HepG2 (cell line): Measurements from ENCODE around the gene GPC3. TPM values are rescaled to one million over a fixed set of nuclear protein-coding genes. Genes with fewer than 3 reads are reported as not detected.

Experiments used
- ATAC-seq: fragments of 200-7000 bp; cut with Tn5 transposase; 3 replicates; pipeline ENCODE4 v1.9.1; 2020; ENCODE audit warnings: mild to moderate bottlenecking, moderate library complexity
- BruUV-seq: library from RNA; stranded (reverse); fragments of 400-500 nt; replicated peaks from 2 replicates; lab custom pipeline; 2021; lab: Mats Ljungman, UMichigan
- CTCF ChIA-PET: fragments of 300-600 bp; formaldehyde crosslinking; extraction: SDS; loops from one replicate; lab custom pipeline; 2021; ENCODE audit warnings: low total read pairs, inconsistent platforms, low intra/inter-chr PET ratio; lab: Yijun Ruan, JAX
- POLR2A ChIA-PET: fragments of 350-600 bp; sonication (Branson Sonifier 250); formaldehyde crosslinking; loops from one replicate; lab custom pipeline; 2020; ENCODE audit warnings: antibody characterized with exemption, inconsistent platforms; lab: Yijun Ruan, JAX
- DNase-seq: peaks from one replicate; pipeline ENCODE4 v3.0.0-alpha.2; 2015; ENCODE audit warnings: low spot score
- FAIRE-seq: peaks from 3 replicates; lab custom pipeline; 2011; peaks lifted over from hg19 to GRCh38; lab: Jason Lieb, UNC
- H2AFZ ChIP-seq: one replicate; pipeline ENCODE4 v1.6.1; 2011; ENCODE audit warnings: low read length, inconsistent platforms
- H3K27ac ChIP-seq: fragments of 300-600 bp; 3 replicates; pipeline ENCODE4 v1.8.0; 2011; ENCODE audit warnings: mixed run types, mild to moderate bottlenecking, mixed read lengths, low read length, inconsistent platforms; ENCODE audit not compliant: insufficient read depth; ENCODE audit errors: extremely low read length
- H3K27me3 ChIP-seq, 2 experiments: fragments of 200-600 bp in 1 of 2; 2 replicates in 1 of 2; 3 replicates in 1 of 2; pipeline versions ENCODE4 v1.6.0 to v1.8.0; 2011; ENCODE audit warnings: low read length in 2 of 2, mild to moderate bottlenecking in 2 of 2, moderate library complexity in 2 of 2, inconsistent platforms in 1 of 2; ENCODE audit not compliant: insufficient read depth in 2 of 2, control insufficient read depth in 1 of 2
- H3K36me3 ChIP-seq, 2 experiments: fragments of 200-600 bp in 1 of 2; replicated peaks in 1 of 2; 2 replicates in 1 of 2; 3 replicates in 1 of 2; pipeline versions ENCODE4 v1.5.1 to v1.8.0; 2011; ENCODE audit warnings: low read length in 2 of 2, inconsistent platforms in 1 of 2; ENCODE audit not compliant: insufficient read depth in 2 of 2, control insufficient read depth in 1 of 2
- H3K4me1 ChIP-seq: 2 replicates; pipeline ENCODE4 v1.5.1; 2012; ENCODE audit warnings: low read length, inconsistent platforms; ENCODE audit not compliant: insufficient read depth
- H3K4me2 ChIP-seq: 2 replicates; pipeline ENCODE4 v1.6.0; 2011; ENCODE audit warnings: low read depth, low read length, inconsistent platforms
- H3K4me3 ChIP-seq, 3 experiments: fragments of 200-600 bp in 1 of 3; sonication (generic), shearing (Covaris generic) in 1 of 3; replicated peaks in 1 of 3; 2 replicates each; pipeline ENCODE4 v1.5.1; 2011 to 2016; ENCODE audit warnings: low read length in 3 of 3, inconsistent platforms in 2 of 3, low read depth in 2 of 3, mild to moderate bottlenecking in 2 of 3, control low read depth in 1 of 3, mixed read lengths in 1 of 3; ENCODE audit not compliant: insufficient read depth in 1 of 3
- H3K79me2 ChIP-seq: one replicate; pipeline ENCODE4 v1.6.1; 2011; ENCODE audit warnings: low read length, inconsistent platforms; ENCODE audit not compliant: insufficient read depth
- H3K9ac ChIP-seq: 2 replicates; pipeline ENCODE4 v1.6.0; 2011; ENCODE audit warnings: mild to moderate bottlenecking, low read depth, low read length, inconsistent platforms; ENCODE audit not compliant: insufficient read depth
- H3K9me3 ChIP-seq: 2 replicates; pipeline ENCODE4 v1.5.1; 2012; ENCODE audit warnings: mild to moderate bottlenecking, low read length
- H4K20me1 ChIP-seq: 2 replicates; pipeline ENCODE4 v1.6.0; 2011; ENCODE audit warnings: inconsistent platforms, mild to moderate bottlenecking, low read length, moderate library complexity; ENCODE audit not compliant: insufficient read depth
- CREB1 ChIP-seq, 2 experiments: fragments of 450-650 bp in 1 of 2; IDR thresholded peaks; 2 replicates each; pipeline ENCODE4 v1.6.1; 2016 to 2017; ENCODE audit warnings: control low read depth in 1 of 2, mild to moderate bottlenecking in 1 of 2, missing compliant biosample characterization in 1 of 2, missing genetic modification characterization in 1 of 2
- EP300 ChIP-seq, 3 experiments: sonication (generic) in 1 of 3; formaldehyde crosslinking in 1 of 3; IDR thresholded peaks; 2 replicates each; pipeline versions ENCODE4 v1.5.1 to v1.6.1; 2011 to 2020; ENCODE audit warnings: low read depth in 2 of 3, low read length in 2 of 3, borderline replicate concordance in 1 of 3, improper control_type of control experiment in 1 of 3, mild to moderate bottlenecking in 1 of 3, missing genetic modification reagents in 1 of 3, moderate library complexity in 1 of 3
- MED1 ChIP-seq: sonication (generic); formaldehyde crosslinking; IDR thresholded peaks from 2 replicates; pipeline ENCODE4 v1.4.0; 2020; ENCODE audit warnings: missing genetic modification reagents
- POLR2G ChIP-seq: fragments of 200-400 bp; formaldehyde crosslinking; IDR thresholded peaks from 2 replicates; pipeline ENCODE4 v1.6.1; 2018; ENCODE audit warnings: mild to moderate bottlenecking, low read depth, low read length, moderate library complexity
- RBM22 ChIP-seq: fragments of 200-400 bp; formaldehyde crosslinking; optimal IDR thresholded peaks from 2 replicates; pipeline ENCODE3; 2017; ENCODE audit warnings: mild to moderate bottlenecking, low read length, moderate library complexity
- ZBTB7B ChIP-seq: sonication (generic); formaldehyde crosslinking; IDR thresholded peaks from 2 replicates; pipeline ENCODE4 v1.4.0; 2020; ENCODE audit warnings: missing genetic modification reagents
- WGBS: methylation state at CpG from one replicate; pipeline ENCODE4 v1.1.6; 2017; ENCODE audit warnings: low lambda C conversion rate; 5-methylcytosine and 5-hydroxymethylcytosine counted together
- in situ Hi-C: cut with HindIII; loops from 2 replicates; pipeline ENCODE4 v1.10.0; 2017; ENCODE audit warnings: low pct_unique_long_range_greater_than_20kb; ENCODE audit not compliant: extremely low pct_ligation_motif_present
- intact Hi-C: fragments of 100-400 bp; cut with micrococcal nuclease; formaldehyde crosslinking; loops from one replicate; pipeline ENCODE4 v1.10.0; 2022; ENCODE audit not compliant: unreplicated experiment
- polyA plus RNA-seq, 8 experiments: library from polyadenylated mRNA; depleted of rRNA in 3 of 8; stranded (reverse) in 7 of 8; unstranded in 1 of 8; fragments of >200 nt; fragmentation: Illumina TruSeq in 4 of 8; extraction: Trizol in 4 of 8; gene quantifications; 2 replicates each; pipeline versions ENCODE4 v1.2.1 to v1.2.3, GENCODE V29; 2011 to 2016; ENCODE audit warnings: low read depth in 4 of 8, missing spikeins in 1 of 8, mixed read lengths in 1 of 8; ENCODE audit not compliant: insufficient read depth in 1 of 8
- total RNA-seq, 5 experiments: library from RNA; depleted of rRNA; stranded (reverse); fragments of >200 nt; fragmentation: Illumina TruSeq; extraction: Trizol; gene quantifications; 2 replicates each; pipeline ENCODE4 v1.2.3, GENCODE V29; 2016; ENCODE audit warnings: low read depth in 1 of 5
- TF ChIP-seq, protein P1 (sequence below): sonication (generic); formaldehyde crosslinking; IDR thresholded peaks from 2 replicates; pipeline ENCODE4 v1.5.1; 2020; ENCODE audit warnings: mild to moderate bottlenecking, missing genetic modification reagents, borderline replicate concordance
- TF ChIP-seq, protein P2 (sequence below): sonication (generic); formaldehyde crosslinking; IDR thresholded peaks from 2 replicates; pipeline ENCODE4 v1.4.0; 2020; ENCODE audit warnings: missing genetic modification reagents

GPC3 gene
- total and polyA plus RNA-seq, 2 of the 13 experiments (the other 11 are each of a cell fraction or from before 2014, with no cell fraction given) = 1,799 to 3,263 TPM

- TF ChIP-seq, protein P1, sequence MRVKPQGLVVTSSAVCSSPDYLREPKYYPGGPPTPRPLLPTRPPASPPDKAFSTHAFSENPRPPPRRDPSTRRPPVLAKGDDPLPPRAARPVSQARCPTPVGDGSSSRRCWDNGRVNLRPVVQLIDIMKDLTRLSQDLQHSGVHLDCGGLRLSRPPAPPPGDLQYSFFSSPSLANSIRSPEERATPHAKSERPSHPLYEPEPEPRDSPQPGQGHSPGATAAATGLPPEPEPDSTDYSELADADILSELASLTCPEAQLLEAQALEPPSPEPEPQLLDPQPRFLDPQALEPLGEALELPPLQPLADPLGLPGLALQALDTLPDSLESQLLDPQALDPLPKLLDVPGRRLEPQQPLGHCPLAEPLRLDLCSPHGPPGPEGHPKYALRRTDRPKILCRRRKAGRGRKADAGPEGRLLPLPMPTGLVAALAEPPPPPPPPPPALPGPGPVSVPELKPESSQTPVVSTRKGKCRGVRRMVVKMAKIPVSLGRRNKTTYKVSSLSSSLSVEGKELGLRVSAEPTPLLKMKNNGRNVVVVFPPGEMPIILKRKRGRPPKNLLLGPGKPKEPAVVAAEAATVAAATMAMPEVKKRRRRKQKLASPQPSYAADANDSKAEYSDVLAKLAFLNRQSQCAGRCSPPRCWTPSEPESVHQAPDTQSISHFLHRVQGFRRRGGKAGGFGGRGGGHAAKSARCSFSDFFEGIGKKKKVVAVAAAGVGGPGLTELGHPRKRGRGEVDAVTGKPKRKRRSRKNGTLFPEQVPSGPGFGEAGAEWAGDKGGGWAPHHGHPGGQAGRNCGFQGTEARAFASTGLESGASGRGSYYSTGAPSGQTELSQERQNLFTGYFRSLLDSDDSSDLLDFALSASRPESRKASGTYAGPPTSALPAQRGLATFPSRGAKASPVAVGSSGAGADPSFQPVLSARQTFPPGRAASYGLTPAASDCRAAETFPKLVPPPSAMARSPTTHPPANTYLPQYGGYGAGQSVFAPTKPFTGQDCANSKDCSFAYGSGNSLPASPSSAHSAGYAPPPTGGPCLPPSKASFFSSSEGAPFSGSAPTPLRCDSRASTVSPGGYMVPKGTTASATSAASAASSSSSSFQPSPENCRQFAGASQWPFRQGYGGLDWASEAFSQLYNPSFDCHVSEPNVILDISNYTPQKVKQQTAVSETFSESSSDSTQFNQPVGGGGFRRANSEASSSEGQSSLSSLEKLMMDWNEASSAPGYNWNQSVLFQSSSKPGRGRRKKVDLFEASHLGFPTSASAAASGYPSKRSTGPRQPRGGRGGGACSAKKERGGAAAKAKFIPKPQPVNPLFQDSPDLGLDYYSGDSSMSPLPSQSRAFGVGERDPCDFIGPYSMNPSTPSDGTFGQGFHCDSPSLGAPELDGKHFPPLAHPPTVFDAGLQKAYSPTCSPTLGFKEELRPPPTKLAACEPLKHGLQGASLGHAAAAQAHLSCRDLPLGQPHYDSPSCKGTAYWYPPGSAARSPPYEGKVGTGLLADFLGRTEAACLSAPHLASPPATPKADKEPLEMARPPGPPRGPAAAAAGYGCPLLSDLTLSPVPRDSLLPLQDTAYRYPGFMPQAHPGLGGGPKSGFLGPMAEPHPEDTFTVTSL (CRISPR knock-in tag) = peak; percentile 57; the same call in 1 of the 2 replicates
Observed at GRCh38 chrX:133987188-133987587, 1.8 kb upstream of the GPC3 start (continued).

DNA sequence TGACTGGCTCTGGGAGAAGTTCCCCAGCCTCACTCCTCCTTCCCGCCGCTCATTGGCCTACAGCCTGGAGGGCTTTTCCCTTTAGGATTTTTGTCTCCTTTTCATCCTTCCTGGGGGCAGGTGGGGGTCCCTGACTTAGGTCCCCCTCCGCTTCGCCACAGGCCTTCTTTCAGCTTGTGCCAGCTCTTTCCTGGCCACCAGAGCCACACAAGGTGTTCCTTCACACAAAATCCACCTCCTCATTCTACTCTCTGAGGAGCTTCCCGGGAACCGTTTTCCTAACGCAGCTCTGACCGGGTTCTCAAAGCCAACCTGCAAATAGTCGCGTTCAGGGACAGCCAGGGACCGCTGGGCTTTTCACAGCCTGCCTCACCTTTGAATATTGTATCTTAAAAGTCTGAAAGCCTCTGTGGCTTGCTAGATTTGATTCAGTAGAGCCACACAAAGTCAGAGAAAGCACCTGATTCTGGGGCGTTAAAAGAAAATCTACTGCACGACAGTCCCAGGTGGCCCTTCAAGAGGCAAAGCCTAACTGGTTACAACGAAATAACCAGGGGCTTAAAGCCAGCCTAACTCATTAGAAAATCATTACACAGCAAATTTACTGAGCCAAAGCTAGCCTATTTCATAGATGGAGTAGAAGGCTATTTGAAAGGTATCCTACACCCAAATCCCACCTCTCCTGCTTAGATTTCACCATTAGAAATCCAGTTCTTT, 731 bp upstream of the GPC3 start:
- DNase-seq (no peak), FAIRE-seq (peak; percentile 76), ATAC-seq (peak; percentile 5)
- peaks cover 67% of the 10 kb centered on the region for H3K79me2 ChIP-seq
- H3K4me1 ChIP-seq = peaks cover 36% of the 10 kb centered on the region
- in situ Hi-C loops (no loop called here), intact Hi-C loops (loop anchor here (2.0 kb wide), 1 partner anchor 35 kb away; no protein-coding TSS in a partner anchor)
- ChIA-PET POLR2A (interaction anchor here (0.7 to 11.4 kb wide), 14 partner anchors 9 to 40 kb away, joined by 3 to 216 read pairs (median 8); no protein-coding TSS in a partner anchor), CTCF (interaction anchor here (1.2 kb wide), 1 partner anchor 35 kb away, joined by 3 read pairs; no protein-coding TSS in a partner anchor)
- under 1% methylated on average over 13 of the region's 14 CpGs for WGBS
- H4K20me1 ChIP-seq = no peaks in the 10 kb centered on the region
- no peaks in the 10 kb centered on the region for H3K9me3 ChIP-seq
- H3K4me2 ChIP-seq = peak overlapping the region; percentile 97
- H2AFZ ChIP-seq = no peak overlapping the region
- H3K36me3 ChIP-seq = peaks cover 1 to 18% of the 10 kb centered on the region in 2 experiments
- peak overlapping the region; percentile 94 for H3K27ac ChIP-seq
- TSS peak; percentile 94 for BruUV-seq
- H3K9ac ChIP-seq = peak overlapping the region; percentile 80
- no peaks in the 10 kb centered on the region; a peak in 1 of 5 replicates for H3K27me3 ChIP-seq
- peak overlapping the region; percentile 55 to 70 (median 59); a peak in 5 of 6 replicates for H3K4me3 ChIP-seq
- TF ChIP-seq CREB1 (IDR thresholded peaks at IDR 0.05) (no peak), CREB1 (CRISPR knock-in tag; IDR thresholded peaks at IDR 0.05) (no peak), POLR2G (0 out of 2 replicates have a peak, but pooled peaks have one; percentile 31), MED1 (CRISPR knock-in tag) (peak; percentile 8), RBM22 (peak; percentile 87), ZBTB7B (CRISPR knock-in tag) (peak; percentile 34; the same call in 1 of the 2 replicates), EP300 (IDR thresholded peaks at IDR 0.05; ENCODE audit: low read depth in 2 of 2, low read length in 2 of 2) (0 out of 4 replicates have a peak, but pooled peaks of 1 of the 2 experiments have one; percentile 12), EP300 (CRISPR knock-in tag; IDR thresholded peaks at IDR 0.05; ENCODE audit: borderline replicate concordance) (no peak)
- TF ChIP-seq, protein P2, sequence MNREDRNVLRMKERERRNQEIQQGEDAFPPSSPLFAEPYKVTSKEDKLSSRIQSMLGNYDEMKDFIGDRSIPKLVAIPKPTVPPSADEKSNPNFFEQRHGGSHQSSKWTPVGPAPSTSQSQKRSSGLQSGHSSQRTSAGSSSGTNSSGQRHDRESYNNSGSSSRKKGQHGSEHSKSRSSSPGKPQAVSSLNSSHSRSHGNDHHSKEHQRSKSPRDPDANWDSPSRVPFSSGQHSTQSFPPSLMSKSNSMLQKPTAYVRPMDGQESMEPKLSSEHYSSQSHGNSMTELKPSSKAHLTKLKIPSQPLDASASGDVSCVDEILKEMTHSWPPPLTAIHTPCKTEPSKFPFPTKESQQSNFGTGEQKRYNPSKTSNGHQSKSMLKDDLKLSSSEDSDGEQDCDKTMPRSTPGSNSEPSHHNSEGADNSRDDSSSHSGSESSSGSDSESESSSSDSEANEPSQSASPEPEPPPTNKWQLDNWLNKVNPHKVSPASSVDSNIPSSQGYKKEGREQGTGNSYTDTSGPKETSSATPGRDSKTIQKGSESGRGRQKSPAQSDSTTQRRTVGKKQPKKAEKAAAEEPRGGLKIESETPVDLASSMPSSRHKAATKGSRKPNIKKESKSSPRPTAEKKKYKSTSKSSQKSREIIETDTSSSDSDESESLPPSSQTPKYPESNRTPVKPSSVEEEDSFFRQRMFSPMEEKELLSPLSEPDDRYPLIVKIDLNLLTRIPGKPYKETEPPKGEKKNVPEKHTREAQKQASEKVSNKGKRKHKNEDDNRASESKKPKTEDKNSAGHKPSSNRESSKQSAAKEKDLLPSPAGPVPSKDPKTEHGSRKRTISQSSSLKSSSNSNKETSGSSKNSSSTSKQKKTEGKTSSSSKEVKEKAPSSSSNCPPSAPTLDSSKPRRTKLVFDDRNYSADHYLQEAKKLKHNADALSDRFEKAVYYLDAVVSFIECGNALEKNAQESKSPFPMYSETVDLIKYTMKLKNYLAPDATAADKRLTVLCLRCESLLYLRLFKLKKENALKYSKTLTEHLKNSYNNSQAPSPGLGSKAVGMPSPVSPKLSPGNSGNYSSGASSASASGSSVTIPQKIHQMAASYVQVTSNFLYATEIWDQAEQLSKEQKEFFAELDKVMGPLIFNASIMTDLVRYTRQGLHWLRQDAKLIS (CRISPR knock-in tag) = peak; percentile 97
